Common myeloid progenitor, CD34-positive (primary cell): ENCODE data around the gene FAM13A.
"Not testable (repeated sequence)": the region's sequence is repeated elsewhere in the genome, so short reads cannot be mapped to it uniquely, and the experiment has no call there.

Experiments
- CTCF ChIA-PET: fragments of 350-600 bp; sonication (Branson Sonifier 250); formaldehyde crosslinking; loops from one replicate; lab custom pipeline; 2021; ENCODE audit warnings: antibody characterized with exemption; lab: Charles Lee
- POLR2A ChIA-PET: fragments of 350-600 bp; sonication (Branson Sonifier 250); formaldehyde crosslinking; loops from one replicate; lab custom pipeline; 2021; ENCODE audit warnings: antibody characterized with exemption; lab: Charles Lee
- DNase-seq, 3 donors: peaks; one replicate each; pipeline versions ENCODE4 v3.0.0 to v3.0.0-alpha.2; 2013
- H3K27ac ChIP-seq, 2 experiments: 1 replicate in 1 of 2; 2 replicates in 1 of 2; pipeline ENCODE4 v1.7.0; 2013; ENCODE audit warnings: inconsistent platforms in 2 of 2, low read length in 2 of 2, mild to moderate bottlenecking in 2 of 2, low read depth in 1 of 2, moderate library complexity in 1 of 2; ENCODE audit not compliant: severe bottlenecking in 2 of 2, insufficient read depth in 1 of 2, poor library complexity in 1 of 2
- H3K27me3 ChIP-seq, 5 experiments: replicated peaks in 2 of 5; 1 replicate in 3 of 5; 2 replicates in 2 of 5; pipeline versions ENCODE4 v1.6.1 to v1.7.0; 2013; ENCODE audit warnings: low read length in 4 of 5, mild to moderate bottlenecking in 2 of 5, moderate library complexity in 2 of 5, inconsistent platforms in 1 of 5; ENCODE audit not compliant: insufficient read depth in 5 of 5, control insufficient read depth in 4 of 5
- H3K36me3 ChIP-seq, 4 experiments: 1 replicate in 2 of 4; 2 replicates in 2 of 4; pipeline versions ENCODE4 v1.6.1 to v1.7.0; 2013; ENCODE audit warnings: low read length in 3 of 4, control low read depth in 1 of 4, mild to moderate bottlenecking in 1 of 4; ENCODE audit not compliant: control insufficient read depth in 4 of 4, insufficient read depth in 4 of 4
- H3K4me1 ChIP-seq, 4 experiments: 1 replicate in 3 of 4; 2 replicates in 1 of 4; pipeline versions ENCODE4 v1.6.1 to v1.7.1; 2013; ENCODE audit warnings: low read length in 3 of 4, mild to moderate bottlenecking in 3 of 4, control low read depth in 1 of 4, inconsistent platforms in 1 of 4, moderate library complexity in 1 of 4; ENCODE audit not compliant: control insufficient read depth in 4 of 4, insufficient read depth in 4 of 4; ENCODE audit errors: control extremely low read depth in 1 of 4
- H3K4me3 ChIP-seq, 7 experiments: 1 replicate in 4 of 7; 2 replicates in 3 of 7; pipeline versions ENCODE4 v1.5.1 to v1.7.0; 2013; ENCODE audit warnings: mild to moderate bottlenecking in 7 of 7, low read length in 6 of 7, moderate library complexity in 6 of 7, inconsistent platforms in 2 of 7, low read depth in 2 of 7, control low read depth in 1 of 7; ENCODE audit not compliant: insufficient read depth in 4 of 7, control insufficient read depth in 1 of 7; ENCODE audit errors: extremely low read depth in 1 of 7
- H3K9me3 ChIP-seq, 5 experiments: 1 replicate in 4 of 5; 2 replicates in 1 of 5; pipeline versions ENCODE4 v1.6.1 to v1.7.1; 2013; ENCODE audit warnings: low read length in 4 of 5, mild to moderate bottlenecking in 2 of 5, inconsistent platforms in 1 of 5, low read depth in 1 of 5, moderate library complexity in 1 of 5; ENCODE audit not compliant: control insufficient read depth in 4 of 5, insufficient read depth in 2 of 5; ENCODE audit errors: control extremely low read depth in 1 of 5
- WGBS: methylation state at CpG from one replicate; pipeline ENCODE4 v1.1.5; 2013; ENCODE audit not compliant: insufficient coverage; 5-methylcytosine and 5-hydroxymethylcytosine counted together

Gene FAM13A

DNA sequence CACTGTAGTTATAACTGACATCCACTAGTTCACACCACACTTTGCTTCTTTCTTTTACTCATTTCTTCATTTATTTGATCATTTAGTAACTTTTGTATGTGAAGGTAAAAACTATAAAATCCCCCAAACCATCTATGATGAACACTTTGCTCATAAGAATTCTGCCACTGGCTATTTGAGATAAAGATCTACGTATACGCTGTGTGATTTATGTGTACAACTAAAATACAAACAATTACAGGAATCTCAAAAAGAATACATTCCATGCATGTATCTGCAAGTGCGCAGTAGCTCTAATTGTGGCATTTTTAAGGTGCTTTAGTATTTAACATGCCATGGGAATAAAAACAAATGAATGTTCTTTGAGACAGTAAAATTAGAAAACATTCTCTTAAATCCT, 202.5 kb downstream of the FAM13A start:
- no peak overlapping the region for H3K27ac ChIP-seq
- peaks cover 0 to 3% (median 0%) of the 10 kb centered on the region in 4 experiments for H3K36me3 ChIP-seq
- DNase-seq, result no peak
- no peaks in the 10 kb centered on the region for H3K27me3 ChIP-seq
- CTCF ChIA-PET, result no interaction called here
- H3K4me1 ChIP-seq, result peaks cover 5 to 19% (median 9%) of the 10 kb centered on the region in 4 experiments
- WGBS, result 100% methylated on average over 3 of the region's 3 CpGs
- H3K9me3 ChIP-seq, result no peaks in the 10 kb centered on the region
- POLR2A ChIA-PET, result no interaction called here
- no peak overlapping the region for H3K4me3 ChIP-seq

DNA sequence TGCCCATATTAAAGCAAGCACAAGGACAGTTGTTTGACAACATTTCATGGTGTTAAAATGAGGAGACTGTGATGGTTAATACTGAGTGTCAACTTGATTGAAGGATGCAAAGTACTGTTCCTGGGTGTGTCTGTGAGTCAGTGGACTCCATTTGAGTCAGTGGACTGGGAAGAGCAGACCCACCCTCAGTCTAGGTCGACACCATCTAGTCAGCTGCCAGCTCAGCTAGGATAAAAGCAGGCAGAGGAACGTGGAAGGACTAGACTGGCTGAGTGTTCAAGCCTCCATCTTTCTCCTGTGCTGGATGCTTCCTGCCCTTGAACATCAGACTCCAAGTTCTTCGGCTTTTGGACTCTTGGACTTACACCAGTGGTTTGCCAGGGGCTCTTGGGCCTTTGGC, 203.4 kb downstream of the FAM13A start:
- H3K4me3 ChIP-seq, H3K27ac ChIP-seq, H3K27me3 ChIP-seq, H3K9me3 ChIP-seq, CTCF ChIA-PET, DNase-seq, H3K36me3 ChIP-seq: not testable (repeated sequence)
- WGBS, result 100% methylated on average over 3 of the region's 3 CpGs
- H3K4me1 ChIP-seq, result peaks cover 0 to 10% (median 1%) of the 10 kb centered on the region in 4 experiments
- POLR2A ChIA-PET, result interaction anchor here (0.7 kb wide), 1 partner anchor 39 kb away, joined by 4 read pairs; no protein-coding TSS in a partner anchor

DNA sequence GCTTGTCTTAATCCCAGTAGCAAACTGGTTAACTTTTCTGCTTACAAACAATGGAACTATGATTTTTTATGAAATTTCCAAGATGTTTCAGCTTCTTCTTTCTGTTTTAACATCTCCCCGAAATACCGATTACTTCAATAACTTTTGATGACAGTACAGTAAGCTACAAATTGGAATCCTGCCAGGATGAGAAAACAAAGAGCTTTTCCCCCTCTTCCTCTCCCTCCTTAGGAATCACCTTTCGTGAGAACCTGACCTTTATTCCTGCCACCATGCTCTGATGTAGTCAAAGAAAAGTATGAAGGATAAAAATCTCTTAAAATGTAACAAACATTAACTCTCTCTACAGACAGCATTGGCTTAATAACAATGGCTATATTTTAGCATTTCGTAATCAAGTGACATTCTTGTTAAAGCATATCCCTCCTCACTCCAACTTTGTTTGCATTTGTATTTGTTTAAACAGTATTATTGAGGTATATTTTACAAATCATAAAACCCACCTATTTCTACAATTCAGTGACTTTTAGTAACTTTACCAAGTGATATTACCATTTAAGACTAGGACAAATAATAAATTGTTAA, 210.7 kb downstream of the FAM13A start:
- H3K4me1 ChIP-seq, result peaks cover 0 to 6% (median 0%) of the 10 kb centered on the region in 4 experiments
- POLR2A ChIA-PET, result no interaction called here
- H3K27ac ChIP-seq, result no peak overlapping the region
- DNase-seq, result no peak
- no peak overlapping the region for H3K4me3 ChIP-seq
- CTCF ChIA-PET, result no interaction called here
- peaks cover 0 to 3% (median 0%) of the 10 kb centered on the region in 4 experiments for H3K36me3 ChIP-seq
- no peaks in the 10 kb centered on the region for H3K9me3 ChIP-seq
- 76% methylated on average over 2 of the region's 4 CpGs for WGBS
- H3K27me3 ChIP-seq, result no peaks in the 10 kb centered on the region

DNA sequence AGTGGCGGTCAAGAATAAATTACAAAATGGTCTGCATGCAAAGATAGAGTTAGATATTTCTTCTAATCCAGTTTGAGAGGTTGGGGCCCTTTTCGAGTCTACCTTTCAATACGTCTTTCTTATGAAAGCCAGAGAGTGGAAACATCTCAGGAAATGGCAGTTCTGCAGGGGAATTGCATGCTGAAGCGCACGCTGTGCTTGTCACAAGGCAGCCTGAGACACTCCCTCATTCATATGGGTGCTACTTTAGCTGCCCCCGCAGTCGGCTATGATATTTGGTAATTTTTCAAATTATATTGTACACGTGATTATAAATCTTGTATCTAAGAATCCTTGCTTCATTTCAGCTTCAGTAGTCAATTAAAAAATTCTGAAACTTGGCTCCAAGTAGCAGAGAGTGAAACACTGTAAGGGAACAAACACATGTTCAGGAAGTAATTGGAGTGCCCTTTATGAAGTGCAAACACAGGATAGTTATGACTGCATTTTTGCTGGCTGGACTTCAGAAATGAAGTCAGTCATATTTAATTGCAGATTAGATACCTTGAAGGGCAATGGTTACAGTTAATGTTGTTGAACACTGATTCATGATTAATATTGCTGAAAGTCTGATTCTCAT, 213.8 kb downstream of the FAM13A start:
- DNase-seq, result no peak
- no peak overlapping the region for H3K27ac ChIP-seq
- ChIA-PET CTCF (no interaction called here), POLR2A (no interaction called here)
- peaks cover 0 to 6% (median 0%) of the 10 kb centered on the region in 4 experiments for H3K4me1 ChIP-seq
- no peaks in the 10 kb centered on the region for H3K27me3 ChIP-seq
- H3K4me3 ChIP-seq, result no peak overlapping the region
- no peaks in the 10 kb centered on the region for H3K9me3 ChIP-seq
- no peaks in the 10 kb centered on the region for H3K36me3 ChIP-seq
- WGBS, result 74% methylated on average over 5 of the region's 8 CpGs

DNA sequence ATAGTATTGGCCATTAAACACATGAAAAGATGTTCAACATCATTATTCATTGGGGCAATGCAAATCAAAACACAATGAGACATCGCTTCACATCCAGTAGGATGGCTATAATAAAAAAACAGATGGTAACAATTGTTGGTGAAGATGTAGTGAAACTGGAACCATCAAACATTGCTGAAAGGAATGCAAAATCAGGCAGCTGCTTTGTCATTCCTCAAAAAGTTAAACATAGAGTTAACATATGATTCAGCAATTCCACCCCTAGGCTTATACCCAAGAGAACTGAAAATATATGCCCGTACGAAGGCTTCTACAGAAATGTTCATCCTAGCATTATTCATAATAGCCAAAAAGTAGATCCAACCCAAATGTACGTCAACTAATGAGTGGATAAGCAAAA, 215.3 kb downstream of the FAM13A start:
- POLR2A ChIA-PET, result interaction anchor here (0.7 kb wide), 1 partner anchor 56 kb away, joined by 6 read pairs; no protein-coding TSS in a partner anchor
- H3K36me3 ChIP-seq, result no peaks in the 10 kb centered on the region
- H3K4me1 ChIP-seq, result peaks cover 0 to 6% (median 0%) of the 10 kb centered on the region in 4 experiments
- no peaks in the 10 kb centered on the region for H3K27me3 ChIP-seq
- H3K9me3 ChIP-seq, result no peaks in the 10 kb centered on the region
- WGBS, result no CpG with 5 or more reads among the region's 4 CpGs
- DNase-seq, result no peak
- H3K4me3 ChIP-seq, result no peak overlapping the region
- CTCF ChIA-PET, result no interaction called here
- H3K27ac ChIP-seq, result no peak overlapping the region

DNA sequence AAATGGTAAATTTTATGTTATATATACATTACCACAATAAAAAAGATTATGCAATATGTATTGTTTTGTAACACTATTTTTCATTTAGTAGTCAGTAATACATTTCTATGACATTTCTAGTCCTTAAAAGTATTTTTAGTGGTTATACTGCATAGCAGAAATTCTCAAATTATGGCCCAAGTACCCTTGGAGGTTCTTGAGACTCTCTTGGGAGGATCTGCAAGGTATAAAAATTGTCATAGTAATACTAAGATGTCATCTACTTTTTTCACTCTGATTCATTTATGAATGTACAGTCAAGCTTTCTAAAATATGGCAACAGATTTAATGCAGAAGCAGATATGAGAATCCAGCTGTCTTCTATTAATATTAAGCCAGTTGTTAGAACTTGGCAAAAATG, 220.8 kb downstream of the FAM13A start:
- H3K4me1 ChIP-seq, result peaks cover 0 to under 1% (median 0%) of the 10 kb centered on the region in 4 experiments
- no peak overlapping the region for H3K4me3 ChIP-seq
- no peaks in the 10 kb centered on the region for H3K27me3 ChIP-seq
- ChIA-PET POLR2A (no interaction called here), CTCF (interaction anchor here (0.6 to 1.7 kb wide), 2 partner anchors 18 to 237 kb away, joined by 3 read pairs; no protein-coding TSS in a partner anchor)
- H3K9me3 ChIP-seq, result peaks cover 0 to 3% (median 0%) of the 10 kb centered on the region in 5 experiments
- no peak overlapping the region for H3K27ac ChIP-seq
- no peak for DNase-seq
- H3K36me3 ChIP-seq, result peaks cover 0 to 3% (median 0%) of the 10 kb centered on the region in 4 experiments

DNA sequence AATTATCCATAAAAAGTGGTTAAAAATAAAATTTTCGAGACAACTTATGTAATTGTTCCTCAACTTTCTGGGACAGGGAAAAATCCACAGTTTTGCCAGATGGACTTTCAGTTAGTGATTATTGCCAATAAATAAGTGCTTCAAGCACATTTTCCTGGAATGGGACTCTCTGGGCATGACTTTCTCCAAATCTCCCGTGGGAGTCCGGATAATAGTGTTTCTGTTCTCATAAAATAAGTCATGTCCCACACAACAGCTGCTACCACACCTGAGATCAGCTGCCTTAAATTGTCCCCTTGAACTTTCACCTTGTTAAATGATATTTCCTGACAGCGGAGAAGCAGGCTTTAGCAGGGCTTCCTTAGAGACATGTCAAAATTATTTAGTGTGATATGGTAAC, 226.0 kb downstream of the FAM13A start:
- ChIA-PET CTCF (interaction anchor here (1.5 kb wide), 1 partner anchor 15 kb away, joined by 3 read pairs; no protein-coding TSS in a partner anchor), POLR2A (no interaction called here)
- Histone ChIP-seq H3K4me1 (peaks cover 7 to 20% (median 15%) of the 10 kb centered on the region in 4 experiments), H3K4me3 (no peak overlapping the region), H3K27ac (no peak overlapping the region), H3K9me3 (peaks cover 0 to 3% (median 0%) of the 10 kb centered on the region in 5 experiments), H3K36me3 (peaks cover 0 to 3% (median 0%) of the 10 kb centered on the region in 4 experiments), H3K27me3 (no peaks in the 10 kb centered on the region)
- WGBS, result 100% methylated on average over 3 of the region's 4 CpGs
- DNase-seq, result no peak
